ENCODE results near the gene PCNX2.
A peak's percentile ranks its signal among the peaks of the same experiment; 100 is the strongest.
"Not testable (repeated sequence)": the region's sequence is repeated elsewhere in the genome, so short reads cannot be mapped to it uniquely, and the experiment has no call there.

PCNX2 gene

GRCh38 chr1:233132445-233132844 is 163.1 kb downstream of the PCNX2 start:
- Histone ChIP-seq H3K36me3 (ENCODE audit: control insufficient read depth in 4 of 4, insufficient read depth in 4 of 4, low read length in 3 of 4) (no peaks in the 10 kb centered on the region), H3K9me3 (ENCODE audit: control extremely low read depth in 1 of 5, control insufficient read depth in 4 of 5, insufficient read depth in 2 of 5, low read depth in 1 of 5, low read length in 4 of 5) (peaks cover 0 to 4% (median 0%) of the 10 kb centered on the region in 5 experiments), H3K4me3 (ENCODE audit: control insufficient read depth in 1 of 7, extremely low read depth in 1 of 7, insufficient read depth in 4 of 7, low read depth in 2 of 7, low read length in 6 of 7) (no peak overlapping the region), H3K27ac (ENCODE audit: insufficient read depth in 1 of 2, low read depth in 1 of 2, low read length in 2 of 2, poor library complexity in 1 of 2, severe bottlenecking in 2 of 2) (no peak overlapping the region), H3K27me3 (replicated peaks in 2 of 5; ENCODE audit: control insufficient read depth in 4 of 5, insufficient read depth in 5 of 5, low read length in 4 of 5) (no peaks in the 10 kb centered on the region), H3K4me1 (ENCODE audit: control extremely low read depth in 1 of 4, control insufficient read depth in 4 of 4, insufficient read depth in 4 of 4, low read length in 3 of 4) (no peaks in the 10 kb centered on the region)
- WGBS (ENCODE audit: insufficient coverage), result 100% methylated on average over 1 of the region's 3 CpGs
- no peak for DNase-seq
- CTCF ChIA-PET, result no interaction called here
- POLR2A ChIA-PET, result no interaction called here

DNA sequence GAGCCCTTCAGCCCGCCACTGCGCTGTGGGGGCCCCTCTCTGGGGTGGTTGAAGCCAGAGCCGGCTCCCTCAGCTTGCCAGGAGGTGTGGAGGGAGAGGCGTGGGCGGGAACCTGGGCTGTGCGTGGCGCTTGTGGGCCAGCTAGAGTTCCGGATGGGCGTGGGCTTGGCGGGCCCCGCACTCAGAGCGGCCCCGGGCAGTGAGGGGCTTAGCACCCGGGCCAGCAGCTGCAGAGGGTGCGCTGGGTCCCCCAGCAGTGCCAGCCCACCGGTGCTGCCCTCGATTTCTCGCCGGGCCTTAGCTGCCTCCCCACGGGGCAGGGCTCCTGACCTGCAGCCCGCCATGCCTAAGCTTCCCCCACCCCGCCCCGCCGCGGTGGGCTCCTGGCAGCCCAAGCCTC is 166.5 kb downstream of the PCNX2 start:
- 93% methylated on average over 25 of the region's 25 CpGs for WGBS (ENCODE audit: insufficient coverage)
- H3K27ac ChIP-seq (ENCODE audit: insufficient read depth in 1 of 2, low read depth in 1 of 2, low read length in 2 of 2, poor library complexity in 1 of 2, severe bottlenecking in 2 of 2); DNase-seq; H3K27me3 ChIP-seq (replicated peaks in 2 of 5; ENCODE audit: control insufficient read depth in 4 of 5, insufficient read depth in 5 of 5, low read length in 4 of 5); H3K36me3 ChIP-seq (ENCODE audit: control insufficient read depth in 4 of 4, insufficient read depth in 4 of 4, low read length in 3 of 4); POLR2A ChIA-PET; H3K4me3 ChIP-seq (ENCODE audit: control insufficient read depth in 1 of 7, extremely low read depth in 1 of 7, insufficient read depth in 4 of 7, low read depth in 2 of 7, low read length in 6 of 7); H3K4me1 ChIP-seq (ENCODE audit: control extremely low read depth in 1 of 4, control insufficient read depth in 4 of 4, insufficient read depth in 4 of 4, low read length in 3 of 4); H3K9me3 ChIP-seq (ENCODE audit: control extremely low read depth in 1 of 5, control insufficient read depth in 4 of 5, insufficient read depth in 2 of 5, low read depth in 1 of 5, low read length in 4 of 5): not testable (repeated sequence)
- CTCF ChIA-PET, result interaction anchor here (1.0 kb wide), 1 partner anchor 25 kb away, joined by 3 read pairs; no protein-coding TSS in a partner anchor

GRCh38 chr1:233127157-233127556 is 168.4 kb downstream of the PCNX2 start:
- CTCF ChIA-PET, result no interaction called here
- DNase-seq, result no peak
- Histone ChIP-seq H3K27me3 (replicated peaks in 2 of 5; ENCODE audit: control insufficient read depth in 4 of 5, insufficient read depth in 5 of 5, low read length in 4 of 5) (no peaks in the 10 kb centered on the region), H3K27ac (ENCODE audit: insufficient read depth in 1 of 2, low read depth in 1 of 2, low read length in 2 of 2, poor library complexity in 1 of 2, severe bottlenecking in 2 of 2) (no peak overlapping the region), H3K9me3 (ENCODE audit: control extremely low read depth in 1 of 5, control insufficient read depth in 4 of 5, insufficient read depth in 2 of 5, low read depth in 1 of 5, low read length in 4 of 5) (peaks cover 0 to 4% (median 0%) of the 10 kb centered on the region in 5 experiments), H3K36me3 (ENCODE audit: control insufficient read depth in 4 of 4, insufficient read depth in 4 of 4, low read length in 3 of 4) (peaks cover 0 to 2% (median 0%) of the 10 kb centered on the region in 4 experiments), H3K4me3 (ENCODE audit: control insufficient read depth in 1 of 7, extremely low read depth in 1 of 7, insufficient read depth in 4 of 7, low read depth in 2 of 7, low read length in 6 of 7) (no peak overlapping the region), H3K4me1 (ENCODE audit: control extremely low read depth in 1 of 4, control insufficient read depth in 4 of 4, insufficient read depth in 4 of 4, low read length in 3 of 4) (no peaks in the 10 kb centered on the region)
- POLR2A ChIA-PET, result no interaction called here
- WGBS (ENCODE audit: insufficient coverage), result 95% methylated on average over 7 of the region's 7 CpGs

DNA sequence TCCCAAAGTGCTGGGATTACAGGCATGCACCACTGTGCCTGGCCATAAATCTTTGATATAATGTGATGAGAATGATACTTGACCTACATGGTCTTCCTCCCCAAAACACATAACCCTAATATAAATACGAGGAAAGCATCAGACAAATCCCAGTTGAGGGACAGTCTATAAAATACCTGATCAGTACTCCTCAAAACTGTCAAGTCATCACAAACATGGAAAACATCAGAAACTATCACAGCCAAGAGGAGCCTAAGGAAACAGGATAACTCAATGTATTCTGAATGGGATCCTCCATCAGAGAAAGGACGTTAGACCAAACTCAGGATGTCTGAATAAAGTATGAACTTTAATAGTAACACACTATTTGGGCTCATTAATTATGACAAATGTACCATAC is 172.7 kb downstream of the PCNX2 start:
- Histone ChIP-seq H3K4me3 (ENCODE audit: control insufficient read depth in 1 of 7, extremely low read depth in 1 of 7, insufficient read depth in 4 of 7, low read depth in 2 of 7, low read length in 6 of 7) (no peak overlapping the region), H3K4me1 (ENCODE audit: control extremely low read depth in 1 of 4, control insufficient read depth in 4 of 4, insufficient read depth in 4 of 4, low read length in 3 of 4) (no peaks in the 10 kb centered on the region), H3K36me3 (ENCODE audit: control insufficient read depth in 4 of 4, insufficient read depth in 4 of 4, low read length in 3 of 4) (peaks cover 0 to 2% (median 0%) of the 10 kb centered on the region in 4 experiments), H3K27me3 (replicated peaks in 2 of 5; ENCODE audit: control insufficient read depth in 4 of 5, insufficient read depth in 5 of 5, low read length in 4 of 5) (no peaks in the 10 kb centered on the region), H3K9me3 (ENCODE audit: control extremely low read depth in 1 of 5, control insufficient read depth in 4 of 5, insufficient read depth in 2 of 5, low read depth in 1 of 5, low read length in 4 of 5) (no peaks in the 10 kb centered on the region), H3K27ac (ENCODE audit: insufficient read depth in 1 of 2, low read depth in 1 of 2, low read length in 2 of 2, poor library complexity in 1 of 2, severe bottlenecking in 2 of 2) (no peak overlapping the region)
- ChIA-PET CTCF (no interaction called here), POLR2A (no interaction called here)
- no CpG with 5 or more reads among the region's 2 CpGs for WGBS (ENCODE audit: insufficient coverage)
- DNase-seq, result no peak

DNA sequence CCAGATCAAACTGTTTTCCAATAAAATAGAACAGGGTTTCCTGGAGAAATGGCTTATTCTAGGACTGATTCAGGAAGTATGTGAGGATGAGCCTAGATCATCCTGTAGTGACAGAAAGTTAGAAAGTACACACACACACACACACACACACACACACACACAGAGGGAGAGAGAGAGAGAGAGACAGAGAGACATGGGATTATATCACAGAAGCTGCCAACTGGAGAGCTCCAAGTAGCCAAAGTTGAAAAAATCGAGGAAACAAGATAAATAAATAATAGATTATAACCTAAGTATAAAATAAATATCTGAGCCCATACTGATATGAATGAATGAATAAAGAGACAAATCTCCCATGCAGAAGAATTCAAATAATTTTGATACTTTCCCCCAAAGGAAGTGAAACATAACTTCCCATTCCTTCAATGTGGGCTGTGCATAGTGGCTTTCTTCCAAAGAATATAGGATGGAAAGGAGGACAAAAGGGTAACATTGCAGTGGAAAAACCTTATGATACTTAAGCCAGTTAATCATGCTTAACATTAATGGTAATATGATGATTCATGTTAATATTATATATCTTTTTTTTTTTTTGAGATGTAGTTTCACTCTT is 173.5 kb downstream of the PCNX2 start:
- Histone ChIP-seq H3K4me1 (ENCODE audit: control extremely low read depth in 1 of 4, control insufficient read depth in 4 of 4, insufficient read depth in 4 of 4, low read length in 3 of 4) (no peaks in the 10 kb centered on the region), H3K4me3 (ENCODE audit: control insufficient read depth in 1 of 7, extremely low read depth in 1 of 7, insufficient read depth in 4 of 7, low read depth in 2 of 7, low read length in 6 of 7) (no peak overlapping the region), H3K27ac (ENCODE audit: insufficient read depth in 1 of 2, low read depth in 1 of 2, low read length in 2 of 2, poor library complexity in 1 of 2, severe bottlenecking in 2 of 2) (no peak overlapping the region), H3K27me3 (replicated peaks in 2 of 5; ENCODE audit: control insufficient read depth in 4 of 5, insufficient read depth in 5 of 5, low read length in 4 of 5) (no peaks in the 10 kb centered on the region), H3K9me3 (ENCODE audit: control extremely low read depth in 1 of 5, control insufficient read depth in 4 of 5, insufficient read depth in 2 of 5, low read depth in 1 of 5, low read length in 4 of 5) (no peaks in the 10 kb centered on the region), H3K36me3 (ENCODE audit: control insufficient read depth in 4 of 4, insufficient read depth in 4 of 4, low read length in 3 of 4) (no peaks in the 10 kb centered on the region)
- no CpG with 5 or more reads among the region's 1 CpG for whole genome bisulfite sequencing (ENCODE audit: insufficient coverage)
- DNase-seq, result no peak
- ChIA-PET POLR2A (interaction anchor here (0.7 kb wide), 1 partner anchor 19 kb away, joined by 3 read pairs; no protein-coding TSS in a partner anchor), CTCF (no interaction called here)

GRCh38 chr1:233114860-233115259 is 180.7 kb downstream of the PCNX2 start:
- Histone ChIP-seq H3K27me3 (replicated peaks in 2 of 5; ENCODE audit: control insufficient read depth in 4 of 5, insufficient read depth in 5 of 5, low read length in 4 of 5) (no peaks in the 10 kb centered on the region), H3K4me3 (ENCODE audit: control insufficient read depth in 1 of 7, extremely low read depth in 1 of 7, insufficient read depth in 4 of 7, low read depth in 2 of 7, low read length in 6 of 7) (no peak overlapping the region), H3K27ac (ENCODE audit: insufficient read depth in 1 of 2, low read depth in 1 of 2, low read length in 2 of 2, poor library complexity in 1 of 2, severe bottlenecking in 2 of 2) (no peak overlapping the region), H3K9me3 (ENCODE audit: control extremely low read depth in 1 of 5, control insufficient read depth in 4 of 5, insufficient read depth in 2 of 5, low read depth in 1 of 5, low read length in 4 of 5) (no peaks in the 10 kb centered on the region), H3K4me1 (ENCODE audit: control extremely low read depth in 1 of 4, control insufficient read depth in 4 of 4, insufficient read depth in 4 of 4, low read length in 3 of 4) (peaks cover 25 to 42% (median 26%) of the 10 kb centered on the region in 4 experiments), H3K36me3 (ENCODE audit: control insufficient read depth in 4 of 4, insufficient read depth in 4 of 4, low read length in 3 of 4) (no peaks in the 10 kb centered on the region)
- DNase-seq, result no peak
- POLR2A ChIA-PET, result no interaction called here
- WGBS (ENCODE audit: insufficient coverage), result no CpG with 5 or more reads among the region's 5 CpGs
- CTCF ChIA-PET, result no interaction called here

DNA sequence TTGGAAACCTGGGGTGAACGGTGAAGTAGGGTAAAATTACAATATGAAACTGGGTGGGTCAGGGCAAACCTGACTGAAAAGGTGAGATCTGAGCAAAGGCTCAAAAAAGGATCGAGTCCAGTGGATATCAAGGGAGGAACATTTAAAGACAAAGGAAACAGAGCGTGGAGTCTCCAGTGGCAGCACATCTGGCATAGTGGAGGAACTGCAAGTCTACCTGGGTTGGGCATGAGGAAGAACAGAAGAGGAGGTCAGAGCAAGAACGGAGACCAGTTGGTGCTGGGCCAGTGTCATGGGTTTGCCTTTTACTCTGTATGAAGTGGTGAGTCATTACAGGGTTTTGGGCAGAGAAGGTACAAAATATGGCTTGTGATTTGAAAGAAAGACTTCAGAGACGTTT is 181.4 kb downstream of the PCNX2 start:
- Histone ChIP-seq H3K4me1 (ENCODE audit: control extremely low read depth in 1 of 4, control insufficient read depth in 4 of 4, insufficient read depth in 4 of 4, low read length in 3 of 4) (peaks cover 25 to 42% (median 26%) of the 10 kb centered on the region in 4 experiments), H3K9me3 (ENCODE audit: control extremely low read depth in 1 of 5, control insufficient read depth in 4 of 5, insufficient read depth in 2 of 5, low read depth in 1 of 5, low read length in 4 of 5) (no peaks in the 10 kb centered on the region), H3K27me3 (replicated peaks in 2 of 5; ENCODE audit: control insufficient read depth in 4 of 5, insufficient read depth in 5 of 5, low read length in 4 of 5) (no peaks in the 10 kb centered on the region), H3K27ac (ENCODE audit: insufficient read depth in 1 of 2, low read depth in 1 of 2, low read length in 2 of 2, poor library complexity in 1 of 2, severe bottlenecking in 2 of 2) (peak overlapping the region in 1 of 2 experiments; percentile 12), H3K36me3 (ENCODE audit: control insufficient read depth in 4 of 4, insufficient read depth in 4 of 4, low read length in 3 of 4) (no peaks in the 10 kb centered on the region), H3K4me3 (ENCODE audit: control insufficient read depth in 1 of 7, extremely low read depth in 1 of 7, insufficient read depth in 4 of 7, low read depth in 2 of 7, low read length in 6 of 7) (no peak overlapping the region)
- WGBS (ENCODE audit: insufficient coverage), result 91% methylated on average over 4 of the region's 5 CpGs
- ChIA-PET CTCF (no interaction called here), POLR2A (interaction anchor here (1.0 kb wide), 1 partner anchor 31 kb away, joined by 3 read pairs; no protein-coding TSS in a partner anchor)
- peak in 2 of 3 donors; percentile 31 to 35 for DNase-seq

Measured in common myeloid progenitor, CD34-positive (primary cell).